ENCODE measurements around the gene PTPRG. TPM values are rescaled to one million over a fixed set of nuclear protein-coding genes. Genes with fewer than 3 reads are reported as not detected.

Gene PTPRG
- total RNA-seq, 2 donors from 2014 or later, result 76.5 to 108 TPM

DNA sequence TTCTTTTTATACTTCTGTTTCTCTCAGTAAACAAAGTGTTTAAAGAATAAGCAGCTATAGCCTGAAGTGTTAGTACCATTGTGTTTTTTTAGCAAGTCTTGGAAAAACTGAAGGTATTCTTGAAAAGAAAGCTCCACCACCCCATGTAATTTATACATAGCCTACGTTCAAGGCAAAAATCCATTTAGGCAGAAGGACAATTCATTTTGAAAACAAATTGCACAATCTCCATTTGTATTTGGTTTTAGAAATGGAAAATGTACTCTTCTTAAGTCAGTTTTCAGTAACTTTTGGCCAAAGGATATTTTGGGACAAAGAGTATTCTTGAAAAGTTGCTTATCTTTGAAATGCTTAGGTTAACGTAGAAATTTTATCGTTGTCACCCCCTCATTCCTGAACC, 34.5 kb downstream of the PTPRG start:
- DNase-seq, result no peak
- H3K9me3 ChIP-seq (ENCODE audit: control insufficient read depth, low read length), result no peaks in the 10 kb centered on the region
- Mint-ChIP-seq H3K27me3 (ENCODE audit: insufficient read depth) (no peaks in the 10 kb centered on the region), H3K27ac (no peak overlapping the region), H3K4me1 (peaks cover 62% of the 10 kb centered on the region), H3K4me3 (no peak overlapping the region), H3K9me3 (no peaks in the 10 kb centered on the region), H3K36me3 (ENCODE audit: low read depth) (peaks cover 10% of the 10 kb centered on the region)
- TF ChIP-seq, protein P1, sequence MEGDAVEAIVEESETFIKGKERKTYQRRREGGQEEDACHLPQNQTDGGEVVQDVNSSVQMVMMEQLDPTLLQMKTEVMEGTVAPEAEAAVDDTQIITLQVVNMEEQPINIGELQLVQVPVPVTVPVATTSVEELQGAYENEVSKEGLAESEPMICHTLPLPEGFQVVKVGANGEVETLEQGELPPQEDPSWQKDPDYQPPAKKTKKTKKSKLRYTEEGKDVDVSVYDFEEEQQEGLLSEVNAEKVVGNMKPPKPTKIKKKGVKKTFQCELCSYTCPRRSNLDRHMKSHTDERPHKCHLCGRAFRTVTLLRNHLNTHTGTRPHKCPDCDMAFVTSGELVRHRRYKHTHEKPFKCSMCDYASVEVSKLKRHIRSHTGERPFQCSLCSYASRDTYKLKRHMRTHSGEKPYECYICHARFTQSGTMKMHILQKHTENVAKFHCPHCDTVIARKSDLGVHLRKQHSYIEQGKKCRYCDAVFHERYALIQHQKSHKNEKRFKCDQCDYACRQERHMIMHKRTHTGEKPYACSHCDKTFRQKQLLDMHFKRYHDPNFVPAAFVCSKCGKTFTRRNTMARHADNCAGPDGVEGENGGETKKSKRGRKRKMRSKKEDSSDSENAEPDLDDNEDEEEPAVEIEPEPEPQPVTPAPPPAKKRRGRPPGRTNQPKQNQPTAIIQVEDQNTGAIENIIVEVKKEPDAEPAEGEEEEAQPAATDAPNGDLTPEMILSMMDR (conservative IDR thresholded peaks at IDR 0.05), result no peak
- H3K36me3 ChIP-seq (ENCODE audit: control insufficient read depth, insufficient read depth, low read length), result no peaks in the 10 kb centered on the region
- H3K9ac ChIP-seq (ENCODE audit: extremely low read depth, low read length, poor library complexity, severe bottlenecking), result no peak overlapping the region
- no peaks in the 10 kb centered on the region for H3K27me3 ChIP-seq (ENCODE audit: control insufficient read depth, insufficient read depth, low read length, poor library complexity, severe bottlenecking)
- H3K4me3 ChIP-seq (ENCODE audit: low read length), result no peak overlapping the region
- H3K4me1 ChIP-seq (ENCODE audit: control insufficient read depth, insufficient read depth, low read length), result peaks cover 4% of the 10 kb centered on the region
- H3K27ac ChIP-seq (ENCODE audit: low read depth, low read length), result no peak overlapping the region
- 95 to 100% methylated on average over 1 to 3 of the region's 3 CpGs for WGBS, 2 experiments (ENCODE audit: insufficient coverage in 1 of 2, insufficient read length in 1 of 2)

DNA sequence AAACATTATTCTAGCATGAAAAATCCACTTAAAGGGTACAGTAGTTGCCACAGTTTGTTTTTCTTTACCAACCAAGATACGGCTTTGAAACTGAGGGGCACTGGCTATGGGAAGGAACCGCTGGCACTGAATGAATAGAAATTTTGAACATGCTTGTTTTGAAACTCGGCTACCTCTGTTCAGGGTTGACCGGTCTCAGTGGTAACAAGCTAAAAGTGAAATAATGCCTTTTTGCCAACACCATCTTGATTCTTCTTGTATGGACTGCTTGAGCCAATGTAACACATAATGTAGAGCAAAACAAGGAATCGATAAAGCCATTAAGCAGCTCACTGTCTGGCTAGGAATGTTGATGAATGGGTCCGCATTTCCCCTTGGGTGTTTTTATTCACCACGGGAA, 36.5 kb downstream of the PTPRG start:
- DNase-seq, result no peak
- peaks cover 14% of the 10 kb centered on the region for H3K36me3 Mint-ChIP-seq (ENCODE audit: low read depth)
- Histone ChIP-seq H3K27ac (ENCODE audit: low read depth, low read length) (no peak overlapping the region), H3K9me3 (ENCODE audit: control insufficient read depth, low read length) (peaks cover 2% of the 10 kb centered on the region), H3K36me3 (ENCODE audit: control insufficient read depth, insufficient read depth, low read length) (peaks cover 1% of the 10 kb centered on the region), H3K27me3 (ENCODE audit: control insufficient read depth, insufficient read depth, low read length, poor library complexity, severe bottlenecking) (no peaks in the 10 kb centered on the region), H3K4me3 (ENCODE audit: low read length) (no peak overlapping the region), H3K4me1 (ENCODE audit: control insufficient read depth, insufficient read depth, low read length) (peaks cover 4% of the 10 kb centered on the region), H3K9ac (ENCODE audit: extremely low read depth, low read length, poor library complexity, severe bottlenecking) (no peak overlapping the region)
- no peak overlapping the region for H3K27ac Mint-ChIP-seq
- H3K4me3 Mint-ChIP-seq, result no peak overlapping the region
- peaks cover 1% of the 10 kb centered on the region for H3K9me3 Mint-ChIP-seq
- TF ChIP-seq, protein P1 (conservative IDR thresholded peaks at IDR 0.05), result no peak
- H3K4me1 Mint-ChIP-seq, result peaks cover 48% of the 10 kb centered on the region
- 95 to 97% methylated on average over 6 to 7 of the region's 7 CpGs for WGBS, 2 experiments (ENCODE audit: insufficient coverage in 1 of 2, insufficient read length in 1 of 2)
- no peaks in the 10 kb centered on the region for H3K27me3 Mint-ChIP-seq (ENCODE audit: insufficient read depth)

DNA sequence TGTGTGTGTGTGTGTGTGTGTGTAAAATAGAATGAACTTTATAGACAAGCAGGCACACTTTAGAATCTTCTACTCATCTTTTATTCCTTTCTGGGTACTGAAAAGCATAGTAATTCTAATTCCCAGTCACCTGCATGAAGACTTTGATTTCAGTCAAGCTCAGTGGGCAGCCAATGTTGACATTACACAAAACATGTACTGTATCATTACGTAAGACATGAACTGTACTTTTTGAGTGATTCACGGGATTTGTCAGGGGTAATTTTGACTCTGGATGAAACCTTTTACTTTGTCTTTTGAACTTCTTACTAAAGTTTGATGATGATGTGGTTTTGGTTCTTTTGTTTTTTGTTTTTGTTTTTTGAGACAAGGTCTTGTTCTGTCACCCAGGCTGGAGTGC, 38.8 kb downstream of the PTPRG start:
- no peak for DNase-seq
- no peak overlapping the region for H3K4me3 ChIP-seq (ENCODE audit: low read length)
- H3K9me3 ChIP-seq (ENCODE audit: control insufficient read depth, low read length), result peaks cover 16% of the 10 kb centered on the region
- Mint-ChIP-seq H3K27ac (no peak overlapping the region), H3K36me3 (ENCODE audit: low read depth) (peaks cover 30% of the 10 kb centered on the region), H3K4me1 (peaks cover 26% of the 10 kb centered on the region), H3K9me3 (peaks cover 8% of the 10 kb centered on the region), H3K27me3 (ENCODE audit: insufficient read depth) (no peaks in the 10 kb centered on the region), H3K4me3 (no peak overlapping the region)
- peaks cover 11% of the 10 kb centered on the region for H3K36me3 ChIP-seq (ENCODE audit: control insufficient read depth, insufficient read depth, low read length)
- no peak overlapping the region for H3K27ac ChIP-seq (ENCODE audit: low read depth, low read length)
- 97 to 100% methylated on average over 2 of the region's 2 CpGs for WGBS, 2 experiments (ENCODE audit: insufficient coverage in 1 of 2, insufficient read length in 1 of 2)
- TF ChIP-seq, protein P1 (conservative IDR thresholded peaks at IDR 0.05), result no peak
- peaks cover 4% of the 10 kb centered on the region for H3K4me1 ChIP-seq (ENCODE audit: control insufficient read depth, insufficient read depth, low read length)
- H3K27me3 ChIP-seq (ENCODE audit: control insufficient read depth, insufficient read depth, low read length, poor library complexity, severe bottlenecking), result no peaks in the 10 kb centered on the region
- H3K9ac ChIP-seq (ENCODE audit: extremely low read depth, low read length, poor library complexity, severe bottlenecking), result no peak overlapping the region
